HFF-Myc (cell line): ENCODE measurements around the gene CDR2.
"Not testable (repeated sequence)": the region's sequence is repeated elsewhere in the genome, so short reads cannot be mapped to it uniquely, and the experiment has no call there.

ENCODE experiments used
- DNase-seq: peaks from one replicate; pipeline ENCODE4 v3.0.0-alpha.2; 2011; ENCODE audit warnings: low read depth; ENCODE audit errors: extremely low read depth
- H3K4me3 ChIP-seq: replicated peaks from 2 replicates; pipeline ENCODE4 v1.5.1; 2011; ENCODE audit warnings: low read depth, mild to moderate bottlenecking, control low read depth, low read length
- CTCF ChIP-seq: IDR thresholded peaks from 2 replicates; pipeline ENCODE4 v1.5.1; 2012; ENCODE audit warnings: mild to moderate bottlenecking, low read depth, low read length, control low read depth; ENCODE audit errors: missing control alignments

Gene CDR2

GRCh38 chr16:22374311-22375116 is at the start of gene CDR2:
Gene CDR2 (minus strand): TSS chr16:22374619. CDS start chr16:22374309, 310 bp downstream.
- no peak for TF ChIP-seq CTCF
- peak; percentile 89 for DNase-seq
- H3K4me3 ChIP-seq: peak within 1 kb of the TSS; percentile 63

GRCh38 chr16:22423716-22424115 is 49.3 kb upstream of the CDR2 start:
- no peak for DNase-seq
- no peak for TF ChIP-seq CTCF
- H3K4me3 ChIP-seq: no peak overlapping the region

- no peak for TF ChIP-seq CTCF
- DNase-seq: no peak
These were observed 46.7 kb upstream of the CDR2 start for GRCh38 chr16:22421136-22421535.

GRCh38 chr16:22420606-22421135 is 46.3 kb upstream of the CDR2 start:
- no peak overlapping the region for H3K4me3 ChIP-seq
- no peak for TF ChIP-seq CTCF
- no peak for DNase-seq

More at GRCh38 chr16:22421136-22421535, 46.7 kb upstream of the CDR2 start:
- H3K4me3 ChIP-seq: no peak overlapping the region

- no peak for DNase-seq
- no peak overlapping the region for H3K4me3 ChIP-seq
- TF ChIP-seq CTCF: no peak
These were observed 45.5 kb upstream of the CDR2 start for GRCh38 chr16:22419908-22420307.

- no peak for TF ChIP-seq CTCF
- no peak for DNase-seq
- H3K4me3 ChIP-seq: no peak overlapping the region
These were observed 44.4 kb upstream of the CDR2 start for GRCh38 chr16:22418826-22419225.

GRCh38 chr16:22417798-22418197 is 43.4 kb upstream of the CDR2 start:
- not testable (repeated sequence) for H3K4me3 ChIP-seq, DNase-seq
